ENCODE measurements around the gene CCDC152.

- TF ChIP-seq CTCF (IDR thresholded peaks at IDR 0.05 in 4 of 5, conservative IDR thresholded peaks at IDR 0.05 in 1 of 5), result no peak
- no peak for TF ChIP-seq POLR2A (IDR thresholded peaks at IDR 0.05)
Observed at GRCh38 chr5:42812620-42813019, 56.0 kb downstream of the CCDC152 start.

Data from gastrocnemius medialis (tissue), 4 donors.